Smooth muscle cell of the brain vasculature (primary cell): ENCODE measurements around the gene CD28.

Experiments
- DNase-seq: peaks from one replicate; pipeline ENCODE4 v3.0.0-alpha.2; 2012; ENCODE audit warnings: low read depth, low spot score

The CD28 gene

GRCh38 chr2:203715744-203716143 is 9.3 kb downstream of the CD28 start:
- no peak for DNase-seq

DNA sequence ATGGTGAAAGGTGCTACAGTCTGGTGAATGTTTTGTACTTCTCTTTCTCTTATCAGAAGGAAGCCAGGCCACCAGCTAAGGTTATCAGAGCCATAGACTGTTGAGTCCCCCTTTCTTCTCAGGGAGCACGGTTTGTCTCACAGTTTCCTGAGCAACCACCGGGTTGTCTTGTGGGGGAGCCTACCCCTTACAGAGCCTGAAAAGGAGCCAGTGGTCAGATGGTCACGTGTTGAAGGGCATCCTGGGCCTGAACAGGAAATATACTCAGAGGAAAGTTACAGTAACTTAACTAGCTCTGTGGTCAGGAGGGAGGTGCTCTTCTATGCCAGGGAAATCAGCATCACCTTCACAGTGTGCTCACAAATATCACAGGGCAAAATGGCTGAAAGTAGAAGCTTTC is 11.6 kb downstream of the CD28 start:
- DNase-seq, result no peak

GRCh38 chr2:203719456-203720410 is 13.3 kb downstream of the CD28 start:
- no peak for DNase-seq

- DNase-seq, result no peak
Observed at GRCh38 chr2:203720915-203721672, 14.7 kb downstream of the CD28 start.

DNA sequence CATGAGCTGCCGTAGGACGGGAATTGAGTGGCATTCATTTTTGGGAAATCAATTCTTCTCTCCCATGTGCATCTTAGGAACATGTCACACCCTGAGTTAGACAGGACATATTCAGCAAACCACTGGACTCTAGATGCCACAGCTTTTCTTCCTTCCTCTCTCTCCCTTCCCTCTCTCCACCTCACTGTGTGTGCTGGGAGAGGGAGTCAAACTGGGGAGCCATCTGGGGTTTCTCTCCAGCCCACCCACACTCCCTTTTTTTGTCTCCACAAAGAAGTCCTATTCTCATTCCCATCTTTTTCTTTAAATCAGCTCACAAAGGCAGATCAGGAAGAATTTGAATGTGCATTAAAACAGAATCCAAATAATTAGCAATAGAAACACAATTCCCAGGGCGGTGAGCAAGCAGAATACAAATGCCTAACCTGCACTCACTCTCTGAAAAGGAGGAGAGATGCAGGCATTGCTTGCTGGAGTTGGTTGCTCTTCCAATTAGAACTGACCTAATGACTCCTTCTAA is 15.4 kb downstream of the CD28 start:
- no peak for DNase-seq

- DNase-seq, result no peak
Observed at GRCh38 chr2:203722411-203722810, 16.0 kb downstream of the CD28 start.

DNA sequence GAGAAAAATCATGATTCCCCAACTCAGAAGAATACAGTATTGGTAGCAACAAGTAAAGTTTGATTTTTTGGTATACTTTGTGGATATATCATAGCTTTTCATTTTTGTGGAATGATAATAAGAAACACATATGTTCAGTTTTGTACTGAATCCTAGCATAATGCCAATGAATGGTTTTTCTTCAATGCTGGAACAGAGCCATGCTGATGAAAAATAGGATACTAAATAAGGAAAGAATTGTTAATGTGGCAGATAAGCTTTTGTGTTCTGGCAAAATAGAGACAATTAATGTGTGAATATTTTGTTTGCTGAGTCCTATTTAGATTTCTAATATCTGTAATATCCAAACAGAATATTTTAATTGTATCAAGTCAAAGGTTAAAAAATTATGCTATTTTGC is 21.9 kb downstream of the CD28 start:
- no peak for DNase-seq

- no peak for DNase-seq
Observed at GRCh38 chr2:203730076-203730729, 23.8 kb downstream of the CD28 start.

GRCh38 chr2:203730883-203731282 is 24.4 kb downstream of the CD28 start:
- DNase-seq, result no peak

DNA sequence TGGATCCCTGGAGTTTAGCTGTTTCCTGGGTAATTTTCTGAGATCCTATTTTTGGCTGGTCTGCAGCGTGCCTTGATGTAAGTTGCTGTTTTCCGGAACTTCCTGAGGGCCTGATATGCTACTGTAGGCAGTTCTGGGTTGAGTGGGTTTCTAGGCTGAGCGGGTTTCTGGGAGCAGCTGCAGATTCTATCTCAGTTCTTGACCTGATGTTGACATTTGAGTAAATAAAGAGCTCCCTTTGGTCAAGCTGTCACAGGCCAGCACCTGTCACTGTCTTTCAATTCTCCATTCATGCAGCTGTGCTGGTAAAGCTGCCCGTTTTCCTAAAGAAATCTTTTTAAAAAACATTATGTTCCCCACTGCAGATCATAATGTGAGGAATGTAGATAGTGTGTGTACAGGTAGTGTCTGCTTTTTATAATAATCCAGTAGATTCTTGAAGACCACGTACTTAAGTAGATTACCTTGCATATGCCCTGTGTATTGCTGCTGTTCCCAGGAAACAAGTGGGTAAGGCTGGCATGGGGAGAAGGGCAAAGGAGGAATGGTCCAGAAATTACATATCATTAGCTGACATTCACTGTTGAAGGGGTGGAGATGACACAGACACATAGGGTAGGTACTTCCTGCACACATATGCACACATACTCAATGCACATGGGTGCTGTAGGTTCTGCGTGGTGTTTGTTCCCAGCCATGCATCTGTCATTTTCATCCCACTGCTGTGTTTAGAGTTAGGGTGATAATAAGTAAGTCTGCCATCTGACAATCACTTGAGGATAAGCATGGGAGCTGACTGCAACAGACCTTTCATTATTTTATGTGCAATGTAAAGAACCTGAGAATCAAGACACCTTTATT is 25.9 kb downstream of the CD28 start:
- no peak for DNase-seq

DNA sequence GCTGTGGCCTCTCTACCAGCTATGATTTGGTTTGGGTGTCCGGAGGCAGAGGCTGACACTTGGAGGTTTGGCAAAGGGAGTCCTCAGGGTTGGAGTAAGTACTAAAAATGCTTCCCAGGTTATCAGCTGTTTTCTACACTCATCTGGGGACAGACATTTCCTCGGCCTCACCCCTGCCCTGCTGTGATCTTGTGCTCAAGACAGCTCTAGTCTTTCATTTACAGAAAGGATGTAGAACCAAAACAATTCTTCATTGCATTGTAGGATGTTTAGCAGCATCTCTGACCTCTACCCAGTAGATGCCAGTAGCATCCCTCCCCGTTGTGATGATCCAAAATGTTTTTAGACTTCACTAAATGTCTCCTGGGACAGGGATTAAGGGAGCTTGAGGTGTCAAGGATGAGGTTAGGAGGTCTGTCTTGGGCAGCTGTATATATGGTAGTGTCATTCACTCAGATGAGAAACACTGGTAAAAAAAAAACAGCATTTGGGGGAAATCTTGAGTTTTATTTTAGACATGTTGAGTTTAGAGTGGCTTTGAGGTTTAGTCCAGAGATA is 26.6 kb downstream of the CD28 start:
- DNase-seq, result no peak

DNA sequence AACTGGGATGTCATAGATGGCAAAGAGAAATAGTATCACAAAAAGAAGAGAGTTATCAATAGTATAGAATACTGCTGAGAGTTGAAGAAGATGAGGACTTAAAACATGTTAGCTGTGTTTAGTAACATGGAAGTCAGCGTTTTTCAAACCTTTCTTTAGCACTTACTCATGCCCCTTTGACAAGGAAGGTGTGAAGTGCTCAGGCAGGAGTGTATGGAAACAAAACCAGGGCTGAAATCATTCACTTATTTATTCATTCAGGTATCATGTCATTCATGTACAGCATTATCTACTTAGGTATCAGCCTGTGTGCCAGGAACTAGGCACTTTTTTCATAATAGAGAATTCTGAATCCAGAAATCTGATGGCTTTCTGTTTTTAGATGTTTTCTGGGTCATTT is 27.2 kb downstream of the CD28 start:
- no peak for DNase-seq

GRCh38 chr2:203734276-203734983 is 28.0 kb downstream of the CD28 start:
- no peak for DNase-seq

GRCh38 chr2:203737360-203737759 is 30.9 kb downstream of the CD28 start:
- no peak for DNase-seq

GRCh38 chr2:203739351-203739750 is 32.9 kb downstream of the CD28 start:
- no peak for DNase-seq

DNA sequence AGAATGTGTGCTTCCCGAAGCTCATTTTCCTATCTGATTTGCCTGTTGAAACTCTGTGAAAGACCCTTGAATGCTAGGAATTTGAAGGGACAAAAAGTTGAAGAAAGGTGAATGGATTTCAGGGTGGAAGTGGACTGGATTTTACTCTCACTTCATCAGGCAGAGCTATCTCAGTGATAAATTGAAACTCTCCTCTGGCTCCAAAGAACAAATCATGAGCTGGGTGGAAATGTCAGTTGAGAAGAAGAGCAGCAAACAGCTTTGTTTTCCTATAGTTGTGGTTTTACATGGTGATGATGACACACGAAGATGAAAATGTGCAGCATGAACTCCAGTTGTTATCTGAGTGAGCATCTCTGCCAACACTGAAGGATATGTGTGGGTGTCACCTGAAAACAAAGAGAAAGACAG is 34.4 kb downstream of the CD28 start:
- DNase-seq, result no peak

DNA sequence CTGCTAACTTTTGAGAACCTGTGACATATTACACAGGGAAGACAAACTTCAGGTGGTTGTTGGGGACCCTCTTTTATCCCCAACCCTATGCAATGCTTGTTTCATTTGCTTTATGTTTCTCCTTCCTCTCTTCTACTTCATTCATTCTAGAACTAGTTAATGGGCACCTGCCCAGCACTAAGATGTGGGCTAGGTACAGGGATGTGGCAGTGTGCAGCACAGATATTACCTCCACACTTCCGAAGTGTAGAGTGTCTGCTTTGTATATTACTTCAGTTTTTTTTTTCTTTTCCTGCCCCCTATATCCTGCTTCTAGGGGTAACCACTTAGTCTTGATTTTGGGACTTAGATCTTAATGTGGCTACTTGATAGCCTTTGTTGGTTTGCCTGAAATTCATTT is 35.1 kb downstream of the CD28 start:
- no peak for DNase-seq

DNA sequence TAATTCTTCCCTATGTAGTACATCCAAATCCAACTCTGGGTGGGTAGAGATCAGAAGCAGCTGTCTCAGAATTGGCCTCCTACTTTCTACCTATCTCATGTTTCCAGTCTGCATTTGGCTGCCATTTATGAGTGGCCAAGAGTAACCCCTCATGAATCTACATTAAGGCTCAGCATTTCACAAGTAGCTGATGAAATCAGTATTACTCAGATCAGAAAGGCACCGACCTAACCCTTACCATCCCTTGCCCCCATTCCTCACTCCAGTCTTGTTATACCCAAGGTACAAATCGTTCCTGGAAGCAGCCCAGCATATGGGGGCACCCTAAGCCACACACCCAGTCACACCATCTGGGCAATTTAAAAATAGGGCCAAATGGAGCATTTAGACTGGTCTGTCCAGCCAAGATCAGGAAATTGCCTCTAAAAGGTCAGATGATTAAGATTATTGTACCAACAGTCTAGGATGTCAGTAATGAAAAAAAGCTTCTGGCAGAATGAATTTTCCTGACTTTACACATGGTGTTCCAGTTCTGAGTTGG is 37.1 kb downstream of the CD28 start:
- DNase-seq, result no peak

DNA sequence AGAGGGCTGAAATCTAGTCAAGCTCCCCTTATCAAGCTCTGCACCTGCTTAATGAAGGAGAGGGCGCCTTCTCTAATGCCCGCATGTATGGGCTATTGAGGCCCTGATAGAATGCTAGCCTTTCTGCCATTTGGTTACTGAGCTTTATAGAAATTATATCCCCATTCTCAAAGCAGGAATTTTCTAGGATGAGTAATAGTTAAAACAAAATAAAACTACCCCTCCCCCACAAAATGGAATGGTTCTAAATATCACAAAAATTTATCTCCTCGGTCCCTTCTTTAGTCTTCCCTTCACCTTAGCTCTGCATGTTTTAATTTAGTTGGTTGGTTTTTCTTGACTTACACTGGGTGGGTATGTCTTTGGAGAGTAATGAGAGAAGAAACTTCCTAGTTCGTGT is 37.7 kb downstream of the CD28 start:
- DNase-seq, result no peak

GRCh38 chr2:203745267-203745666 is 38.8 kb downstream of the CD28 start:
- no peak for DNase-seq
